ENCODE measurements around the gene CSGALNACT2.
"Not testable (repeated sequence)": the region's sequence is repeated elsewhere in the genome, so short reads cannot be mapped to it uniquely, and the experiment has no call there.

CSGALNACT2 gene

DNA sequence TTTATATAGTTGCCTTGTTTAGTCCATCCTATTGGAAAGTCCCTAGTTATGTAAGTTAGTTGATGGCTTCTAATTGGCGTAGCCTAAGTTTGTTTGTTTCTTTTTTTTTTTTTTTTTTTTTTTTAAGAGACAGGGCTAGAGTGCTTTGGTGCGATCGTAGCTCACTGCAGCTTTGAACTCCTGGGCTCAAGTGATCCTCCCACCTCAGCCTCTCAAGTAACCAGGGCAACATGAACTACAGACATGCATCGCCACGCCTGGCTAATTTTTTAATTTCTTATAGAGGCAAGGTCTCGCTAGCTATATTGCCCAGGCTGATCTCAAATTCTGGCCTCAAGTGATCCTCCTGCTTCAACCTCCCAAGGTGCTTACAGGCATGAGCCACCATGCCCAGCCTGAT is 7.1 kb downstream of the CSGALNACT2 start:
- DNase-seq (ENCODE audit: low read depth): no peak

- DNase-seq (ENCODE audit: low read depth): not testable (repeated sequence)
Observed at GRCh38 chr10:43145936-43146335, 7.7 kb downstream of the CSGALNACT2 start.

- no peak for DNase-seq (ENCODE audit: low read depth)
Observed at GRCh38 chr10:43151371-43151770, 13.1 kb downstream of the CSGALNACT2 start.

DNA sequence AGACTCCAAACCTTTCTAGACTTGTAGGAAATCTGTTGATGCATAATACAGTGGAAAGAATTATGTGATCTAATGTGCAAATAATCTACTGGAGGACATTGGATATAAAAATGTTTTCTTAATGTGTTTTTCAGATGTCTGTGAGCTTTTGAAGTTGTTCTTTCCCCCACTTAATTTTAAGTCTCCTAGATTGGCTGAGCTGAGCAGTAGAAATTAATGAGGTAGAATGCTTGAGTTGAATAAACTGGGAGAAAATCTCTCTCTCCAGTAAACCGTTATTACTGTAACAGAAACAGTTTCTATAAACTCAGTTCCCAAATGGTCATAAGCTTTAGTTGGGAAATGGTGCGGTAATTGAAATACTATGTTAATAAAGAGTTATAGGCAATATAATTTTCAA is 15.7 kb downstream of the CSGALNACT2 start:
- no peak for DNase-seq (ENCODE audit: low read depth)

DNA sequence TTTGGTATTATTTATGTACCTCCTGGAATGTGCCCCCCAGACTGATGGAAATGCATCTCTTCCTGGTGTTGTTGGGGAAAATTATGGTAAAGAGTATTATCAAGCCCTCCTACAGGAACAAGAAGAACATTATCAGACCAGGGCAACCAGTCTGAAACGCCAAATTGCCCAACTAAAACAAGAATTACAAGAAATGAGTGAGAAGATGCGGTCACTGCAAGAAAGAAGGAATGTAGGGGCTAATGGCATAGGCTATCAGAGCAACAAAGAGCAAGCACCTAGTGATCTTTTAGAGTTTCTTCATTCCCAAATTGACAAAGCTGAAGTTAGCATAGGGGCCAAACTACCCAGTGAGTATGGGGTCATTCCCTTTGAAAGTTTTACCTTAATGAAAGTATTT is 17.0 kb downstream of the CSGALNACT2 start:
- DNase-seq (ENCODE audit: low read depth): no peak

DNA sequence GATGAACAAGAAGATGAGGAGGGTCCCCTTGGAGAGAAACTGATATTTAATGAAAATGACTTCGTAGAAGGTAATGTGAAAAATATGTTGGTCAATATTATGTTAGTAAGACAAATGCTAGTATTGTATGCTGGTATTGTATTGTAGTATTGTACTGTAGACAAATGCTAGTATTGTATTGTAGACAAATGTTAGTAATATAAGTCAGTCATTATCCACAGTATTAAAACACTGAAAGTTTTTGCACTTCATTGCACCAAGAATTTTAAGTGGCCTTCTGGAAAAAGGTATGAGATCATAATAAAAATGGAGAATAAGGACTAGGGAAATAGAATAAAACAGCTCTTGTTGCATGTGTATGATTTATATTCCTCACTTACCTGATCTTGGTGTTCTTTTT is 17.5 kb downstream of the CSGALNACT2 start:
- no peak for DNase-seq (ENCODE audit: low read depth)

- no peak for DNase-seq (ENCODE audit: low read depth)
Observed at GRCh38 chr10:43156590-43157341, 18.5 kb downstream of the CSGALNACT2 start.

DNA sequence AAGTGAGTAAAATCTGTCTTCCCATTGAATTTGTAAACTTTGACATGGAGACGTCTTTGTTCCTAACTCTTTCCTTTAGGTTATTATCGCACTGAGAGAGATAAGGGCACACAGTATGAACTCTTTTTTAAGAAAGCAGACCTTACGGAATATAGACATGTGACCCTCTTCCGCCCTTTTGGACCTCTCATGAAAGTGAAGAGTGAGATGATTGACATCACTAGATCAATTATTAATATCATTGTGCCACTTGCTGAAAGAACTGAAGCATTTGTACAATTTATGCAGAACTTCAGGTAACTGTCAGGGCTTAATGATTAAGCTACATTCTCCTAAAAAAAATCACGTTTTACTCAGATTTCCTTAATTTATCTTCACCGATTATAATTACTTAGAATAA is 20.4 kb downstream of the CSGALNACT2 start:
- DNase-seq (ENCODE audit: low read depth): no peak

DNA sequence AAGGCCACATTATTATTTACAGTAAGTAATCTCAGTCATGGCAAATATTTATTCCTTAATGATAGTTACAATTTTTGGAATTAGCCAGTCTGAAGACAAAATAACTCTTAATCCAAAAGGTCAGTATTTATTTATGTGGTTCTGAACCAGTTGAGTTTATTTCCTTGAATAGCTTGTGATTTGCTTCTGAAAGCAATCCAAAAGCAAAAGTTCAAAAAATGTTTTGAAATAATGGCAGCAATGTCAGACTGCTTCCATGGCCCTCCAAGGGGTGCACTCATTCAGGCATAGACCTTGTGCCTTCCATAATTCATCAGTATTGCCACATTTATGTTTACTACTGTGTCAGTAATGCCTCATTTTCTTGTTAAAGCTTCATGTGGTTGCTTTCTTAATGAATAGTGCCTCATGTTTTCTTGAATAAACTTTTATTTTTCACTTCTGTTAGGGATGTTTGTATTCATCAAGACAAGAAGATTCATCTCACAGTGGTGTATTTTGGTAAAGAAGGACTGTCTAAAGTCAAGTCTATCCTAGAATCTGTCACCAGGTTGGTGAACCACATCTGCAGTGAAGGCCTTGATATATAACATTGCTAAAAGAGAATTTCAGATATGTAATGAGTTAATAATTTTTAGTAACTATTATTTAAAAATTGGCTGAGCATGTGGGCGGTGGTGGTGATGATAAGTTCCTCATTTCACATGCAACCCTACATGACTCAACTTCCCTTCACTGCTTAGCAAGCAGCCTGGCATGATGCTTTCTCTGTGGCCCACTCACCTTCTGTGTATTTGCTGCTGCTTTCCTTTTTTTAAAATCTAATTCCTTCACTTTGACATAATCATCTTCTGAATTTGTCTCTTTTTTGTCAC is 22.0 kb downstream of the CSGALNACT2 start:
- peak; percentile 2 for DNase-seq (ENCODE audit: low read depth)

DNA sequence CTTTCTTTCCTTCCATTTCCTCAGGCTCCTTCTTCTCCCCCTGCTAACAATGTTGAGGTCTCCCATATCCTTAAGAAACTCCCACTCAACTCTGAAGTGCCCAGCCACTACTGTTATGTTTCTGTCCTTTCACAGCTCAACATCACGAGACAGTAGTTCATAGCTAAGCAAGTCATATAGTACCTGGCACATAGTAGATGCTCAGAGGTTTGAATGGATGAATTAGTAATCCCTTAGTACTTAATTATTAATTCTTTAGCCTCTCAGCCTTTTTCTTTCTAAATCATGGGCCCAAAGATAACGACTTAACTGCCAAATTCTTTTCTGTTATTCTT is 22.6 kb downstream of the CSGALNACT2 start:
- DNase-seq (ENCODE audit: low read depth): no peak

DNA sequence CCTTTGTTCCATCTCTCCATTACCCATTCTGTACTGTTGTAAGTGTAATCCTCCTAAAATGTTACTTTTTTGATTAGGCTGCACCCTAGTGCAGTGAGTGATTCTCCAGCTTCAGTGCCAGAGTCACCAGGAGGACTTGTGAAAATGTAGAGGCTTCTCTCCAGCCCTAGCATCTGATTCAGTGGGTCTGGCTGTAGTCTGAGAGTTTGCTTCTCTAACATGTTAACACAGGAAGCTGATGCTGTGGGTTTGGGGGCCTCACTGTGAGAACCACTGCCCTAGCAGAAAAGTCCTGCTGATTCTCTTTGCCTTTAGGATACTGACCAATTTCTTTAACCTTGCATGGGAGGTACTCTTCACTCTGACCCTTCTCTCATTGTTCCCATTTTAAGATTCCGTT is 24.4 kb downstream of the CSGALNACT2 start:
- DNase-seq (ENCODE audit: low read depth): no peak

DNA sequence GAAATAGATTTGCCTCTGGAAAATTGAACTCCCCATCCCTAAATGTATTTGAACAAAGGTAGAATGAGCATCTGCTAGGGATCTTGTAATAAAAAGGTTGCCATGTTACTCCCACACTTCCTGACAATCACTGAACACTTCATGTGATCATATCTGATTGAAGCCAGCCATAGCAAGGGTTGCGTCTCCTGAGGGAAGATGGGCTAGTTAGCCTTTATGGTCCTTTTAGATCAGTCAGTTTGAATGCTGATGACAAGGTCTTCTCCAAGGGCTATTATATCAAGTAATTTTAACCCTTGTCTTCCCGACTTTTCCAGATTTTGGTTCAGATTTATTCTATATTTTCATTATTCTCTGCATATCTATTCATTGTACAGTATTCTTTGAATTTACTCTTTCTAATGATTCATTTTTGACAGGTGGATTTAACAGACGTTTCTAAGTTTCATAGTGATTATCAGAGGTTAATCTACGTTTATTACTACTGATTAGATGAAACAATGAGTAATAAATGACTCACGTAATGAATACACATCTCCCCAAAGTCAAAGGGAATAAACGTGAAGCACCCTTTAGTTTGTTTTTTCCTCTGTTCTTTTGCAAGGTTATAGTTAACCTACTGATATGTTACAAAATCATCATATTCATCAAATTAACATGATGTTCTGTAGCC is 28.1 kb downstream of the CSGALNACT2 start:
- no peak for DNase-seq (ENCODE audit: low read depth)

DNA sequence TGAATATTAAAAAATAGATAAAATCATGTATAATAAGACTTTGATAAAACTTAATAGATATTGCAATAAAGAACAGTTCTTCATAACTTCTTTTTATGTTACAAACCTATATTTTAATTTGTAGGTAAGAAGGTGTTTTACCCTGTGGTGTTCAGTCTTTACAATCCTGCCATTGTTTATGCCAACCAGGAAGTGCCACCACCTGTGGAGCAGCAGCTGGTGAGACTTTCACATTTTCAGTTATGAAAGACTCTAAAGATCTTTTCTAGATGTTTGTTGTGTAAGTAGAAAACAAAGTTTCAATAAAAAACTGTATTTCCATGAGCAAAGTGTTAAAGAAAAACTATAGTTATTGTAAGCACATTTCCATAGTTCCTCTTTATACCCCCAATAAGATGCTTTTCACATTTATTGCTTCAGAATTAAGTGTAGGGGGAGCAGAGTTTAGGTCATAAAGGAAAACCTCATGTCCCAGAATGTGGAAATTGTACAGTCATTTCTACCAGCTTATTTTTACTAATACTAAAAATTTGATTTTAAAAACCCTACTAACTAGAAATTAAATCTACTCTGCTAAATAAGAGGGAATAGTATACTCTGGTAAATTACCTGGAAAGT is 28.7 kb downstream of the CSGALNACT2 start:
- DNase-seq (ENCODE audit: low read depth): no peak

- no peak for DNase-seq (ENCODE audit: low read depth)
Observed at GRCh38 chr10:43167498-43167889, 29.2 kb downstream of the CSGALNACT2 start.

GRCh38 chr10:43170491-43170890 is 32.2 kb downstream of the CSGALNACT2 start:
- no peak for DNase-seq (ENCODE audit: low read depth)

- no peak for DNase-seq (ENCODE audit: low read depth)
Observed at GRCh38 chr10:43172645-43173044, 34.4 kb downstream of the CSGALNACT2 start.

- no peak for DNase-seq (ENCODE audit: low read depth)
Observed at GRCh38 chr10:43173120-43173519, 34.9 kb downstream of the CSGALNACT2 start.

- no peak for DNase-seq (ENCODE audit: low read depth)
Observed at GRCh38 chr10:43174969-43175368, 36.7 kb downstream of the CSGALNACT2 start.

DNA sequence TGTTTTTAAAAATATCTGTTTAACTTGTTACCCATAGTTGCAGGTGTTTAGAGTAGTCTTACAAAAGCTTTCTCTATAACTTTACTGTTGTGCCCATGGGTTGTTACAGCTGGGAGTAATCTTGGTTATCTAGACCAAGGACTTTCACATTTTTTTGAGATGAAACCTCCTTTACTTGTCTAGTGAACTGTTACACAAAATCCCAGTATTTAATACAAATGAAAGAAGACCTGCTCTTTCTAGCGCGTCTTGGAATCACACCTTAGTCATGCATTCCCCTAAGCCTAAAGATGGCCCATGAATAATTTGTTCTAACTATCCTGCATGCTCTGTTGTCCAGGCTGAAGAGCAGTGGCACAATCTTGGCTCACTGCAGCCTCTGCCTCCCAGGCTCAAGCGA is 38.0 kb downstream of the CSGALNACT2 start:
- DNase-seq (ENCODE audit: low read depth): no peak

- DNase-seq (ENCODE audit: low read depth): no peak
Observed at GRCh38 chr10:43177595-43177994, 39.4 kb downstream of the CSGALNACT2 start.

- no peak for DNase-seq (ENCODE audit: low read depth)
Observed at GRCh38 chr10:43181146-43181545, 42.9 kb downstream of the CSGALNACT2 start.

- DNase-seq (ENCODE audit: low read depth): not testable (repeated sequence)
Observed at GRCh38 chr10:43183764-43184163, 45.5 kb downstream of the CSGALNACT2 start.

All from activated T-helper 9 cell treated with anti-CD3 and anti-CD28 coated beads, Interleukin-2, amount 50 U/mL, for 16 hours (primary cell).